Inferior parietal cortex (tissue), 1 donor: Measurements from ENCODE around the gene GCC1.
A peak's percentile ranks its signal among the peaks of the same experiment; 100 is the strongest.
"Not testable (repeated sequence)": the region's sequence is repeated elsewhere in the genome, so short reads cannot be mapped to it uniquely, and the experiment has no call there.

Source experiments
- DNase-seq: peaks from one replicate; pipeline ENCODE4 v3.0.0-alpha.2; 2016; ENCODE audit errors: extremely low spot score

GCC1 gene

DNA sequence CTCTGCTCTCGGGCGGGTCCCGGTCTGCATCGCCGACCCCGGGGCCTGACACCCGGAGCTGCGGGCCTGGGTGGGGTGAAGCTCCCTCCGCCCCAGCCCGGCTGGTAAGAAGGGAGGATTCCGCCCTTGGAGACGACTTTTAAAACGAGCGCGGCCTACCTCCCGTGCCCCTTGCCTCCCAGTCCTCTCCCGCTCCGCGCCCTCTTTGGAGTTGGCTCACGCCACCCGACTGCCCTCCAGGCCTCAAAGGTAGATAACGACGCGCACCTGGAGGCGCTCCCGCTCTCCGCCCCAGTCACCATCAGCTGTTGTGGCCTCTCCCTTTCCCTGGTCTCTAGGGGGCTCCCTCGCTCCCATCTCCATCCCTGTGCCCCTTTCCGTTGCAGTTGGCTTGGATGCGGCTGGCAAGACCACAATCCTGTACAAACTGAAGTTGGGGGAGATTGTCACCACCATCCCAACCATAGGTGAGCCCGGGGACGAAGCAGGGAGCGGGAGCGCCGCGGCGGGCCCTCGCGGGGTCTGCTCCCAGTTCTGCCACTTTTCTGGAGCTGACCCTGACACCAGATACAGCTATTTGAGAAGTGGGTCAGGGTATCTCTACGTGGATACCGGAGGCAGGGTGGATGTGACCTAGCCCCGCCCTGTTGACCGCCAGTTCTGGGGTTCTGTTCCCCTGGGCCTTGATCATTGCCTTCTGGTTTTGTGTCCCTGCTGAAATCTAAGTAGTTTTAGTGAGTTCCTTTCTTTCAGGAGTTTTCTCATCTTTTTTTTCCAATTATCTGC, 3.5 kb upstream of the GCC1 start:
- peak; percentile 64 for DNase-seq

- DNase-seq = peak; percentile 83
These were observed 2.8 kb upstream of the GCC1 start, which contains the start of gene ARF5 for GRCh38 chr7:127588019-127588696. ARF5 (plus strand) TSS chr7:127588411; CDS start chr7:127588499, 88 bp downstream.

DNA sequence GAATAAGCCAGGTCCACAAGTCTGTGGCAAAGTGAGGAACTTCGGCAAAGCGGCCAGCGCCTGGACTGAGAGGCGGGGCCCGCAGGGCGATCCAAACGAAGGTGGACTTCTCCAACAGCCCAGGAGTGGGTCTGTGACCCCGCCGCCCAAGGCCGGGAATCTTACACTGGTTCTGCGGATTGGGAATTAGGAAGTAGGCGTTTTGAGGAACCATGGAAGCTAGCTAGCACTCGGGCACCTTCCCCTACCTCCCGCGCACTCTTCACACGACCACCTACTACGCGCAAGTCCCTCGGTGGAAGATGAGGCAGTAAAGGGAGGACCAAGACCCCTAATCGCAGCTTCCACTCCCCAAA, 2.2 kb upstream of the GCC1 start:
- DNase-seq = no peak

DNA sequence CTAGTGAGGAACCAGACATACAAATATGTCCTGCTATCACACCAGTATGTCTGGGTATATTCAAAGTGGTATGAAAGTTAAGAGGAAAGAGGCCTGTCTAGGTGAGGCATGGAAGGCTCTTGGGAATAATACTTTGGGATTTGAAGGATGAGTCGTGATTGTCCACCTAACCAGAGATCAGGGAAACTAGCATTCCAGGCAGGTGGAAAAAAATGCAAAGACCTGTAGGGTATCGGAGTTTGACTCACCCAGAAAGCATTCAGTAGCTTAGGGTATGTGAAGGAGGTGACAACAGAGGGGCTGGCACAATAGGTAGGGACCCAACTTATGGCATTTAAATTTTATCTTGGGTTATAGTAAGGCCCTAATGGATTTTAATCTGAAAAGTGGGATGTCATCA, 950 bp upstream of the GCC1 start:
- no peak for DNase-seq

- no peak for DNase-seq
These were observed 750 bp downstream of the GCC1 start for GRCh38 chr7:127584648-127585043.

DNA sequence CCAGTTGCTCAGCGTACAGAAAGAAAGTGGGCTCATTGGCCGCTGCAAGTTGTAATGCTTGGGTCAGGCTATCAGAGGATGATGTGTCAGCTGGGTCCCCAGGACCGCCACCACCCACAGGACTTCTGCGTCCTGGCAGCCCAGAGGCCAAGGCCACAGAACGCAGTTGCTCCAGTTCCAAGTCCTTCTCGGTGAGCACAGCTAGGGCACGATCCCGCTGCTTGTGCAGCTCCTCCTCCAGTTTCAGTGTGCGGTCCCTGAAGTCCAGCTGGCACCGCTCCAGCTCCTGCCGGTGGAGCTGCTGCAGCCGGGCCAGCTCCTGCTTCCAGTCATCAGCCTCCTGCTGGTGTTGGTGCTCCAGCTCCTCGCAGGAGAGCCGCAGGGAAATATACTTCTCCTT, 3.0 kb downstream of the GCC1 start:
- DNase-seq = no peak

DNA sequence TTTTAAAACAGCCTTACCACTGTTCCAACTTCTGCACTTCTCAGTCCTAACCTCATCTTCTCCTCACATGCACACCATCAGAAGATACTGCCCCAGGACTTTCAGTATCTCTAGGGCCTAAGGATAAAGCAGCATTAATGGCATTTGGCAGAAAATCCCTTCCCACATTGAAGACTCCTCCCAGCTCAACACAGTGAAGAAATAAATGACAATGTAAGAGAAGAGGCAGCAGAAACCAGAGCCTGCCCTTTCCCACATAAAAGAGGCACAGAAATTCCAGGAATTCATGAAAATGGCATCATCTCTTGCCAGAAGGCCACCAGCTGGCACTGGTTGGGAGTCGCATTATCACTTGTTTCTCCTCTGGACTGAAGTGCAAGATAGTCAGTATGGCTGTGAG, 3.7 kb downstream of the GCC1 start:
- DNase-seq = no peak

- DNase-seq = no peak
These were observed 4.8 kb downstream of the GCC1 start for GRCh38 chr7:127580612-127581011.

GRCh38 chr7:127578711-127579275, 6.6 kb downstream of the GCC1 start:
- no peak for DNase-seq

DNA sequence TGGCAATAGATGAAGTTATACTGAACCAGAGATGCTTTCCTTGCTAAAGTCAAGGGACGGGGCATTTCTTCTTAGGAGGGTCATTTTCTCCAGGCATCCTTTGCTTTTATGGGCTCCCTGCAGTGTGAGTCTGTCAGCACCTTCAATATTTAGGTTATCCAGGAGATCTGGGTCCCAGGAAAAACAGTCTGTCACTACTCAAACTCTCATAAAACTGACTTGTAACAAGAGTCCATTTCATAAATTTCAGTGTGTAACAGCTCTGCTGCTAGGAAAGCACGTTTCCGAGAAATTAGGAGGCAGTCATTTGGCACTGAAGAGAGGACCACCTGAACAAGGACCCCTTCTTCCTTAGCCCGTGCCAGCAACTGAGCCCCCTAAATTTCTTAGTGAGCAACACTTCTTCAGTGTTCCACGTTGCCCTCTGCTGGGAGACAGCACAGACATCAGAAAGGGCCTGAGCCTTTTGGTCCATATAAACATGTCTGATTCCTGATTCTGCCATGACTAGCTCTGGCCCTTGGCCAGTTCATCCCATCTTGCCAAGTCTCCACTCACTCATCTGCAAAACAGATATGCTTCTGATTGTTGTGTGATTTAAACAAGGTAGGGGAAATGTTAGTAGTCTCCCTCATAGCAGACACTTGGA, 7.2 kb downstream of the GCC1 start:
- no peak for DNase-seq

DNA sequence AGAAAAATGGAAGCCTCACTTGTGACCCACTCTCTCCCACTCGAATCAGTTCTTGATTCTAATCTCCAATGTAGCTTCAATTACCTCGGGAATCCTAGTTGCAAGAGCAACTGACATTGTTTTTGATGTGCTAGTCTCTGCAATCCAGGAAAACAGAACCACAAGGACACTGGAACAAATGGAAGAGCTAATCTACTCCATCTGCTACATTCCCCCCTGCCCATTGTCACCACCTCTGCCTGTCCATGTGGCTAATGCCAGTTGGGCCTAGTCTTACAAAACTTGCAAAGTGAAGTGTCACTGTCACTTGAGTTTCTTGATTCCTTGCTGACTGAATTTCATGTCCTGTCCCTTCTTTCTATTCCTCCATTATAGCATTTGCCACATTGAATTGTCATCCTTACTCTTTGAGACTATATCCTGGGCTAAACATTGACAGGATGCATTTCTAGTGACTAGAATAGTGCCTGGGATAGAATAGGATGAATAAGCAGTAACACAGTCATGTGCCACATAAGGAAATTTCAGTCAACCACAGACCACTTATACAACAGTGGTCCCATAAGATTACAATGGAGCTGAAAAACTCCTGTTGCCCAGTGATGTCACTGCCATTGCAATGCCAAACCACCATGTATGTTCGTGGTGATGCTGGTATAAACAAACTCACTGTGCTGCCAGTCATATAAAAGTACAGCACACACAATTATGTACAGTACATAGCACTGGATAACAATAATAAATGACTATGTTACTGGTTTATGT, 13.5 kb downstream of the GCC1 start:
- DNase-seq = no peak

DNA sequence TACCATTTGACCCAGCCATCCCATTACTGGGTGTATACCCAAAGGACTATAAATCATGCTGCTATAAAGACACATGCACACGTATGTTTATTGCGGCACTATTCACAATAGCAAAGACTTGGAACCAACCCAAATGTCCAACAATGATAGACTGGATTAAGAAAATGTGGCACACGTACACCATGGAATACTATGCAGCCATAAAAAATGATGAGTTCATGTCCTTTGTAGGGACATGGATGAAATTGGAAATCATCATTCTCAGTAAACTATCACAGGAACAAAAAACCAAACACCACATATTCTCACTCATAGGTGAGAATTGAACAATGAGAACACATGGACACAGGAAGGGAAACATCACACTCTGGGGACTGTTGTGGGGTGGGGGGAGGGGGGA, 17.4 kb downstream of the GCC1 start:
- not testable (repeated sequence) for DNase-seq

DNA sequence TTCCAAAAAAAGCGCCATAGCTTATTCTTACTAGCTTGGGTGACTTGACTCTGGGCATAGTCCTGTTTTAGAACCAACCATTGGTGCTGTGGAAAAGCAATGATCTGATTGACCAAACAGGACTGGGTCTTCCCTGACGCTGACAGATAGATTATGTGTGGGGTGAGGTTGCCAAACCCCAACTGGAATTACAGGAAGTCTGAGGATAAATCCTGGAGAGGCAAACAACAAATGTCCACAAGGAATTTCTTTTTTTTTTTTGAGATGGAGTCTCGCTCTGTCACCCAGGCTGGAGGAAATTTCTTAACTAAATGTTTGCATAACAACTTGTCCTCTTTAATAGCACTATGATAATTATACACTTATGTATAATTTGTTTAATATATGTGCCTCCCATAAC, 19.2 kb downstream of the GCC1 start:
- no peak for DNase-seq

- no peak for DNase-seq
These were observed 27.6 kb downstream of the GCC1 start for GRCh38 chr7:127557803-127558202.

DNA sequence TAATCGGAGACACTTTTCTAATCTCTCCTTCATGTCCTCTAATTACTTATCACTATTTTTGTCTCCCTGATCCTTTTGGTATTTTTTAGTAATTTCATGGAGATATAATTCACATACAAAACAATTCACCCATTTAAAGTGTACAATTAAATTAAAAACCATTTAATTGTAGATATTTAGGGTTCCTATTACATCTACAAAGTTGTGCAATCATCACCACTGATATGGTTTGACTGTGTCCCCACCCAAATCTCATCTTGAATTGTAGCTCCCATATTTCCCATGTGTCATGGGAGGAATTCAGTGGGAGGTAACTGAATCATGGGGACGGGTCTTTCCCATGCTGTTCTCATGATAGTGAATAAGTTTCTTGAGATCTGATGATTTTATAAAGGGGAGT, 29.0 kb downstream of the GCC1 start:
- no peak for DNase-seq

GRCh38 chr7:127551941-127552340, 33.5 kb downstream of the GCC1 start:
- no peak for DNase-seq

DNA sequence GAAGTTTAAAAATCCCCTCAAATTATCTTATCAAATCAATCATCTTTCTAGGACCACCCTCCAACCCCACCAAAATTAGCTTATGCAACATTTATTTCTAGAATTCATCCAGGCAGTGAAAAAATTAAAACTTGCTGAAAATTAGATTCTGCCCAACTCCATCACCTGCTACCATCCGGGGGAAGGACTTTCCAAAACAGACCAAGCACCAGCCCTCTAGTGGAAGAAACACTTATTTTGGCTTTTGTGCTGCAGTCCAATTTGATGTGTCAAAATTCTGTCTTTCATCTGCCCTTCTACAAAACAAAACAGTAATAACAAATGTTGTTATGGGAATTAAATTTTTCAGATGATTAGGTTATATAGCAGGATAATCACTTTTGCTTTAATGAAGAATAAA, 35.1 kb downstream of the GCC1 start:
- DNase-seq = no peak

GRCh38 chr7:127546313-127546712, 39.1 kb downstream of the GCC1 start:
- DNase-seq = no peak

- DNase-seq = no peak
These were observed 43.8 kb downstream of the GCC1 start for GRCh38 chr7:127541548-127541947.

GRCh38 chr7:127540461-127540860, 44.9 kb downstream of the GCC1 start:
- not testable (repeated sequence) for DNase-seq

GRCh38 chr7:127539116-127539515, 46.3 kb downstream of the GCC1 start:
- no peak for DNase-seq

DNA sequence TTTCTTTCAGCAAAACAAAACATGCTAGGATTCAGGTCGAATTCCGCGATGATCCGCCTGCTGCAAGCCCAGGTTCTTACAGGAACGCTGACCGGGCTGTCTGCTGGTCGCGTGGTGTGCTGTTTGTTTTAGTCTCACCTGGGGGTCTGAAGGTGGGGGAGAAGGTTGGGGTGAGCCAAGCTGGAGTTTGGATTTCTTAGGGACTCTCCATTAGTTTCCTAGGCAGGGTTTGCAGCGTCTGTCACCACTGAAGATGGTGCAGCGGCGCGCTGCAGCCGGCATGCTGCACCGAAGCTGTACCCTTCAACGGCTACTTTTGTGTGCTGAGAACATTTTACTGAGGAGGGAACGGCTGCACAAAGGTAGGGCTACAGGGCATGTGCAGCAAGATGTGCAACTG, 48.7 kb downstream of the GCC1 start:
- peak; percentile 17 for DNase-seq
